ENCODE data around the gene ZCCHC18. TPM values are rescaled to one million over a fixed set of nuclear protein-coding genes. Genes with fewer than 3 reads are reported as not detected.

ZCCHC18 gene
- total and polyA plus RNA-seq, 9 of the 15 experiments (the other 6 are each of a cell fraction or from before 2014, with no cell fraction given): not detected

DNA sequence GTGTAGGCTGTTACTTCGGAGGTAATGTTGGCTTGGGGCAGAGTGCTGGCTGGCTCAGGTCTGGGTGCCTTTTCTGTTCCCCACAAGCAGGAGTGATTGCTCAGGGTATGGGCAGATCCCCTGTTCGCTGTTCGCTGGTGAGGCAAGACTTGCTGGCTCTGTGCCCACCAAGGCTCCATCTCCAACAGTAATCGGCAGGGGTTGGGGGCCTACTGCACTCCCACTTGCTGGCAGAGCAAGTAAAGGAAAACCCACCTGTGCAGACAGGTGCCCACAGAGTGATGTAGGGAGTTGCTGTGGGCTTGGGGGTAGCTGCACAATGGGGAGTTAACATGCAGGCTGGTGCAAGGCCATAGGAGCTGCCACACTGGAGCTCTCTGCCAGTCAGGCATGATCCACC lies 28.3 kb upstream of the ZCCHC18 start:
- no peaks in the 10 kb centered on the region for H3K36me3 ChIP-seq (ENCODE audit: control insufficient read depth, insufficient read depth, low read length)
- 0% methylated on average over 2 of the region's 4 CpGs for WGBS (ENCODE audit: insufficient coverage, low coverage, missing lambda C conversion rate)
- DNase-seq (ENCODE audit: extremely low read depth in 1 of 4, low spot score in 3 of 4) (no peak), ATAC-seq (no peak), FAIRE-seq (no peak)
- intact Hi-C loops (cut with micrococcal nuclease) (no loop called here), in situ Hi-C loops (cut with MboI) (no loop called here)
- H3K4me1 ChIP-seq (replicated peaks in 1 of 2; ENCODE audit: control insufficient read depth in 2 of 2, insufficient read depth in 2 of 2, low read length in 2 of 2): no peaks in the 10 kb centered on the region
- no peaks in the 10 kb centered on the region for H3K27me3 ChIP-seq (ENCODE audit: control insufficient read depth in 2 of 2, insufficient read depth in 2 of 2, low read length in 2 of 2)
- TF ChIP-seq TCF3 (CRISPR knock-in tag; IDR thresholded peaks at IDR 0.05) (no peak), TFAP4 (CRISPR knock-in tag; IDR thresholded peaks at IDR 0.05; ENCODE audit: borderline replicate concordance) (no peak), SMAD2 (IDR thresholded peaks at IDR 0.05; ENCODE audit: low read depth, low read length) (no peak), NFE2L1 (tag; IDR thresholded peaks at IDR 0.05; ENCODE audit: borderline replicate concordance, low read depth) (no peak), TGIF2 (CRISPR knock-in tag; IDR thresholded peaks at IDR 0.05) (no peak), KDM5B (IDR thresholded peaks at IDR 0.05; ENCODE audit: insufficient replicate concordance, low read depth, low read length) (no peak), MYC (IDR thresholded peaks at IDR 0.05; ENCODE audit: low read depth, low read length) (no peak), MYC (CRISPR knock-in tag; IDR thresholded peaks at IDR 0.05; ENCODE audit: borderline replicate concordance, low read depth) (no peak), CSDE1 (IDR thresholded peaks at IDR 0.05) (no peak), NR1H2 (CRISPR knock-in tag; IDR thresholded peaks at IDR 0.05) (no peak), ARID3B (CRISPR knock-in tag; IDR thresholded peaks at IDR 0.05; ENCODE audit: borderline replicate concordance) (no peak), NKRF (IDR thresholded peaks at IDR 0.05; ENCODE audit: borderline replicate concordance) (no peak), ZNF551 (CRISPR knock-in tag; IDR thresholded peaks at IDR 0.05) (no peak), POLR3A (IDR thresholded peaks at IDR 0.05; ENCODE audit: borderline replicate concordance, extremely low read depth, insufficient read depth, insufficient read length) (no peak)
- TF ChIP-seq, protein P1, sequence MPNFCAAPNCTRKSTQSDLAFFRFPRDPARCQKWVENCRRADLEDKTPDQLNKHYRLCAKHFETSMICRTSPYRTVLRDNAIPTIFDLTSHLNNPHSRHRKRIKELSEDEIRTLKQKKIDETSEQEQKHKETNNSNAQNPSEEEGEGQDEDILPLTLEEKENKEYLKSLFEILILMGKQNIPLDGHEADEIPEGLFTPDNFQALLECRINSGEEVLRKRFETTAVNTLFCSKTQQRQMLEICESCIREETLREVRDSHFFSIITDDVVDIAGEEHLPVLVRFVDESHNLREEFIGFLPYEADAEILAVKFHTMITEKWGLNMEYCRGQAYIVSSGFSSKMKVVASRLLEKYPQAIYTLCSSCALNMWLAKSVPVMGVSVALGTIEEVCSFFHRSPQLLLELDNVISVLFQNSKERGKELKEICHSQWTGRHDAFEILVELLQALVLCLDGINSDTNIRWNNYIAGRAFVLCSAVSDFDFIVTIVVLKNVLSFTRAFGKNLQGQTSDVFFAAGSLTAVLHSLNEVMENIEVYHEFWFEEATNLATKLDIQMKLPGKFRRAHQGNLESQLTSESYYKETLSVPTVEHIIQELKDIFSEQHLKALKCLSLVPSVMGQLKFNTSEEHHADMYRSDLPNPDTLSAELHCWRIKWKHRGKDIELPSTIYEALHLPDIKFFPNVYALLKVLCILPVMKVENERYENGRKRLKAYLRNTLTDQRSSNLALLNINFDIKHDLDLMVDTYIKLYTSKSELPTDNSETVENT (CRISPR knock-in tag; IDR thresholded peaks at IDR 0.05): no peak
- H3K79me2 ChIP-seq (ENCODE audit: control insufficient read depth, insufficient read depth, low read length): no peaks in the 10 kb centered on the region
- H3K4me2 ChIP-seq (ENCODE audit: insufficient read depth, low read length): no peak overlapping the region
- no peaks in the 10 kb centered on the region for H4K20me1 ChIP-seq (replicated peaks; ENCODE audit: control insufficient read depth, insufficient read depth, low read length)
- no peaks in the 10 kb centered on the region for H3K9me1 ChIP-seq (ENCODE audit: control insufficient read depth, insufficient read depth, low read length)
- H2AFZ ChIP-seq (ENCODE audit: low read depth, low read length): no peak overlapping the region
- H3K9ac ChIP-seq (ENCODE audit: insufficient read depth in 1 of 2, low read depth in 2 of 2, low read length in 2 of 2): no peak overlapping the region
- no peak overlapping the region for H3K27ac ChIP-seq (ENCODE audit: extremely low read depth, low read depth, low read length)
- ChIA-PET POLR2A (no interaction called here), CTCF (ENCODE audit: low intra/inter-chr PET ratio) (no interaction called here)
- H3K9me3 ChIP-seq (replicated peaks; ENCODE audit: control insufficient read depth, insufficient read depth, low read depth, low read length): no peaks in the 10 kb centered on the region
- no TSS peak for BruUV-seq (replicated peaks)
- no peak overlapping the region for H3K4me3 ChIP-seq
